ENCODE measurements around the gene SLC2A14.
"Not testable (repeated sequence)": the region's sequence is repeated elsewhere in the genome, so short reads cannot be mapped to it uniquely, and the experiment has no call there.

Gene SLC2A14

DNA sequence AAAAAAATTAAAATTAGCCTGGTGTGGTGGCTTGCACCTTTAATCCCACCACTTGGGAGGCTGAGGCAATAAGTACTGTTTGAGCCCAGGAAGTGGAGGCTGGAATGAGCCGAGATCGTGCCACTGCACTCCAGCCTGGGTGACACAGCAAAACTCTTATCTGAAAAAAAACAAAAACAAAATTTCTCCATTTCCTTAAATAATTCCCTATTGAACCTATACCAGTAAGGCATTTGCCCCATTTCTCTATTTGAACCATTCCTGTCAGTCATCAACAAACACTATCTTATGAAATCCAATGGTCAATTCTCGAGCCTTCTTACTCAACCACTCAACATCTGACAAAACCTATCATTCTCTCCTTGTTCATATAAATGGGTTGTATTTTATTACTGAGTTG, 14.7 kb downstream of the SLC2A14 start:
- DNase-seq (ENCODE audit: insufficient read length, low spot score) (no peak), FAIRE-seq (no peak)
- TF ChIP-seq, protein P1, sequence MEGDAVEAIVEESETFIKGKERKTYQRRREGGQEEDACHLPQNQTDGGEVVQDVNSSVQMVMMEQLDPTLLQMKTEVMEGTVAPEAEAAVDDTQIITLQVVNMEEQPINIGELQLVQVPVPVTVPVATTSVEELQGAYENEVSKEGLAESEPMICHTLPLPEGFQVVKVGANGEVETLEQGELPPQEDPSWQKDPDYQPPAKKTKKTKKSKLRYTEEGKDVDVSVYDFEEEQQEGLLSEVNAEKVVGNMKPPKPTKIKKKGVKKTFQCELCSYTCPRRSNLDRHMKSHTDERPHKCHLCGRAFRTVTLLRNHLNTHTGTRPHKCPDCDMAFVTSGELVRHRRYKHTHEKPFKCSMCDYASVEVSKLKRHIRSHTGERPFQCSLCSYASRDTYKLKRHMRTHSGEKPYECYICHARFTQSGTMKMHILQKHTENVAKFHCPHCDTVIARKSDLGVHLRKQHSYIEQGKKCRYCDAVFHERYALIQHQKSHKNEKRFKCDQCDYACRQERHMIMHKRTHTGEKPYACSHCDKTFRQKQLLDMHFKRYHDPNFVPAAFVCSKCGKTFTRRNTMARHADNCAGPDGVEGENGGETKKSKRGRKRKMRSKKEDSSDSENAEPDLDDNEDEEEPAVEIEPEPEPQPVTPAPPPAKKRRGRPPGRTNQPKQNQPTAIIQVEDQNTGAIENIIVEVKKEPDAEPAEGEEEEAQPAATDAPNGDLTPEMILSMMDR (IDR thresholded peaks at IDR 0.05; ENCODE audit: insufficient read depth, missing control alignments), result no peak

DNA sequence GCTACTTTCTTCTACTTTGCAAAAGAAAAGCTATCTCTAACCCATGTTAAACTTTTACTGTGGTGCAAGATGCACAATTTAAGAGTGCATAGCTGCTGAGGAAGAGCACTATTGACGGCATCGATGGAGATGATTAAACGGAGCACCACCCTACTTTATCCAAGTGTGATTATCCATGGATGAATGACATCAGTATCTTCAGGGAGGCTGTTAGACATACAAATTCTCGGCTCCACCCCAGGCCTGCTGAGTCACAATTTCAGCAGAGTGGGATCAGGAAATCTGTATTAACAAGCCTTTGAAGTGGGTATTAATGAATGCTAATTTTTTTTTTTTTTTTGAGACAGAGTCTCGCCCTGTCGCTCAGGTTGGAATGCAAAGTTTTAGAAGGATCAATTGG, 16.2 kb downstream of the SLC2A14 start:
- TF ChIP-seq, protein P1 (IDR thresholded peaks at IDR 0.05; ENCODE audit: insufficient read depth, missing control alignments), result no peak
- no peak for FAIRE-seq
- no peak for DNase-seq (ENCODE audit: insufficient read length, low spot score)

DNA sequence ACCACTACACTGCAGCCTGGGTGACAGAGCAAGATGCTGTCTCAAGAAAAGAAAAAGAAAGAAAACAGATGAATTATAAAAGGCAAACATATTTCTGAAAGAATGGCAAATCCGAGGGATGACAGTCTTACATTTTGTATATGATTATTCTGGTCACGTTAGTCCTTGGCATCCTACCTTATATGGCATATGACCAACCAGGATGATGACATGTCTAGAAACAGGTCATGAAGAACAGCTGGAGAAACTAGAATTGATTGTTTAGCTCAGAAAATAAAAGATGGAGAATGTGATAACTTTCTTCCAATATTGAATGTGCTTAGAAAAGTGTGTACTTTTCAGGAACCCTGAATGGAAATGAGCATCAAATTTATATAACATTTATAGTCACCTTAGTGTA, 19.2 kb downstream of the SLC2A14 start:
- FAIRE-seq (no peak), DNase-seq (ENCODE audit: insufficient read length, low spot score) (no peak)
- TF ChIP-seq, protein P1 (IDR thresholded peaks at IDR 0.05; ENCODE audit: insufficient read depth, missing control alignments), result no peak

DNA sequence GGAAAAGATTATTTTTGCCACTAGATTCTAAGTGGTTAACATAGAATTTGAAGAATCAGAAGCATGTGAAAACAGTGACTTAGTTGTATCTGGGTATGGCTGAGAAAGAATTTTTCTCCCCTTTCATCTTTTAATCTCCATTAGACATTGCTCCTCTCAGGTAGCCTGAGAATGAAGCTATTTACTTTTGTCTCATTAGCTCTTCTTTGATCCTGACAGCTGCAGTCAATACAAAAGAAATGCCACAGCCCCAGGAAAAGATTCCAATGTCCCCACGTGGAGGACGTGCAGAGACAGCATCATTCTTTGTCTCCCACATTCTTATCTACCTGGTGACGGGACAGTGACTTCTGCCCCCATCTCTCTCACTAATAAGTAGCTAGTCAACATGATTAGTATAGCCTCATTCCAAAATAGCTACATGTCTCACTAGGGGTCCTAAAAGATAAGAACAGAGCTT, 21.1 kb downstream of the SLC2A14 start:
- not testable (repeated sequence) for DNase-seq (ENCODE audit: insufficient read length, low spot score); FAIRE-seq

DNA sequence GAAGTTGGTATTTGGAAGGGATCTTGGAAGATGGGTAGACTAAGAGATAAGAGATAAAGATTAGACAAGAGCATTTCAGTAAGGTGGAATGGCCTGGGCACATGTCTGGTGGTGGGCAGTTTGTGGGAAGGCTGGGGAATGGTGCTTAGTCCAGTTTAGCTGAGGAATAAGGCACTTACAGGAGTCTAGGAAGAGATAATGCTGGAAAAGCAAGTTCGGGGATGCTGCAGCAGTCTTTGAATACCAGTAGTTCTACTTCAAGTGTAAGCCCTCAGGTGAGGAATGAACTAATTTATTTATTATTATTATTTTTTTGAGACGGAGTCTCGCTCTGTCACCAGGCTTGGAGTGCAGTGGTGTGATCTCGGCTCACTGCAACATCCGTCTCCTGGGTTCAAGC, 22.6 kb downstream of the SLC2A14 start:
- not testable (repeated sequence) for DNase-seq (ENCODE audit: insufficient read length, low spot score); FAIRE-seq

DNA sequence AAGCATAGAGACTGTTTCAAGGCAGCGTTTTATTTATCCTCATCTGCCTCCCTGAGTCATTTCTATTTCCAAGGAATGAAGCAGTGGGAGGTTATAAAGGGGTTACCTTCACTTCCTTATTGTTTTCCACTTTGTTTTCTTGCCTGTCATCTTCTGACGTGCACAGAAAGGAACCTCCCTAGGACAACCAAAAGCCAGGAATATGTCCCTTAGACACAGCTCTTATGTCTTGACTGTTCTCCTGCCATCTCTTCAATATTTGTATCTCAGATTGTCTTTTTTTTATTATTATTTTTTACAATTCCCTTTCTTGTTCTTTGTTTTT, 24.7 kb downstream of the SLC2A14 start:
- FAIRE-seq, result not testable (repeated sequence)

DNA sequence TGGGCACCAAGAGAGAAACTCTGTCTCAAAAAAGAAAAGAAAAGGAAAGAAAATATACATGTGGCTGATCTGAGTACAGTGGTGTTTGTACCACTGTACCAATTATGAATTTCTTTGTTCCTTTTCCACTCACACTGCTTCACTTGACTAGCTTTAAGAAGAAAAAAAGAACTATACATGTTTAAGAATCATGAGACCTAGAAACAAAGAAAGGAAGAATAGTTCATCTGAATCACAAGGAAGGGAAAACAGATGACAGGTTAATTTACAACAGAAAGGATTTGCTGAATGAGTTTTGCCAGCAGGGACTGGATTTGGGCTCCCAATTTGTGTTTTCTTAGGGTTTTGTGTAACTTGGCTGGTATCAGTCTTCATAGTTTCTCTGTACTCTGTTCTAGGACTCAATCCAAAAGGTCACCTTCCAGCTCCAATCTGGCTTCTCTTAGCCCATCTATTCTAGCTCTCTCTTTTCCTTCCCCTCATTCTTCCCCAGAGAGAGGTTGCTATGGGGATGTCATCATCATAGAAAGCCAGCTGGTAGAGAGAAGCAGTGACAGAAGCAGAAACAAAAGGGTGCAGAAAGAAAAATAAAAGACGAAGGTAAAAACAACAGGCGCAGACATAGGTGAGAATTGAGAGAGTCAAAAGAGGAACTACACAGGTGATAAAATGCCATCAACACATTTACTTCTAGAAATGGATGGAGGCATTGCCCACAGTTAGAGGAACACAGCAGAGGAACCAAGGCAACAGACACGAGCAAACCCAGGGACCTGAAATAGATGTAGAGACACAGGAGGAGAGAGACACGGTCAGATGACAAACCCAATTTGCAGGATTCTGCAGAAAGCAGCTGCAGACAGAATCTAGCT, 25.3 kb downstream of the SLC2A14 start:
- FAIRE-seq; DNase-seq (ENCODE audit: insufficient read length, low spot score): not testable (repeated sequence)

More for the DNA sequence above, 24.7 kb downstream of the SLC2A14 start:
- not testable (repeated sequence) for DNase-seq (ENCODE audit: insufficient read length, low spot score)

DNA sequence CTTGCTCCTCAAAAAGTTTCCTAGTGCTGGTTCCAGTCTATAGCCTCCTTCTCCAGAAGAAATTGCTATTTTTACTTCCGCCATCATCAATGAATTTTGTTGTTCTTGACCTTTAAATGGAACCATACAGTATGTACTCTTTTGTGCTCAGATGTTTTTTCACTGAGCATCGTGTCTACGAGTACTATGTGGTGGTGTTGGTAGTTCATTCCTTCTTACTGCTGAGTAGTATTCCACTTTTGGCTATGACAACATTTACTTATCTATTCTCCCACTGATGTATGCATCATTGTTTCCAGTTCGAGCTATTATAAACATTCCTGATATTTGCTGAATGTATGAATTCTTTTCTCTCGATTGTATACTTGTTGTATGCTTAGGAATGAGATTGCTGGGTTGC, 28.6 kb downstream of the SLC2A14 start:
- DNase-seq (ENCODE audit: insufficient read length, low spot score) (no peak), FAIRE-seq (no peak)
- TF ChIP-seq, protein P1 (IDR thresholded peaks at IDR 0.05; ENCODE audit: insufficient read depth, missing control alignments), result no peak

DNA sequence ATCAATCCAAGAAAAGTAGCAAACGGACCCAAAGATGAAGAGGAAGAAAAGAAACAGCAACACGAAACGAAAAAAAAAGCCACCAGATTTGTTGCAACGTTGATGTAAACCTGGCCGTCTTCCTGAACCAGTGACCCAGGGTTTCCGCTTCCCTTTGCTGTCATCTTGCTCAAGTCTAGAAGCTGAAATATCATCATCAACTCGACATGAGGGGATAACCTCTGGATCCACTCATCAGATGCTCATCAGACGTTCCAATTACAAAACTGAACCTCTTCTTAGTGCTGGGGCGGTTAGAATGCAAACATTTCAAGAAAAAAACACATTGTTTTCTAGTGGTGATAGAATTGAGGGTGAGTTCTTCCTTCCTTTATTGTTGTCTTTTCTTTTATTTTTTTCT, 29.1 kb downstream of the SLC2A14 start:
- not testable (repeated sequence) for DNase-seq (ENCODE audit: insufficient read length, low spot score); FAIRE-seq

DNA sequence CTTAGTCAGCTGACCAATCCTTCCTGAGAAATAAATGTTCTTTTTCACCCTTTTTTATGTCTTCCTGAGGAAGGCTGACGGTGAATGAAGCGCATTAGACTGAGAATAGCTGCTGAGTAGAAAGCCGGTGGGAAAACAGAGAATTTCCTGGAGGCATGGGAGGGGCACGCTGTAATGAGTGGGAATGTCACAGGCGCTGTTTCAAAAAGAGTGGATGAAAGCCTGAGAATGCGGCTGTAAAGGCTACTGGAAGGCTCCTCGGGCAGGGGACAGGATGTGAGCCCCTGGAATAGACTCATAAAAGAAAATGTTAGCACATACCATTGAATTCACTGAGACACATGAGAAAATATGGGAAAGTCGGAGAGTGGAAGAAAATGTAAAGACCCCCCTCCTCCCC, 29.6 kb downstream of the SLC2A14 start:
- DNase-seq (ENCODE audit: insufficient read length, low spot score); FAIRE-seq: not testable (repeated sequence)

DNA sequence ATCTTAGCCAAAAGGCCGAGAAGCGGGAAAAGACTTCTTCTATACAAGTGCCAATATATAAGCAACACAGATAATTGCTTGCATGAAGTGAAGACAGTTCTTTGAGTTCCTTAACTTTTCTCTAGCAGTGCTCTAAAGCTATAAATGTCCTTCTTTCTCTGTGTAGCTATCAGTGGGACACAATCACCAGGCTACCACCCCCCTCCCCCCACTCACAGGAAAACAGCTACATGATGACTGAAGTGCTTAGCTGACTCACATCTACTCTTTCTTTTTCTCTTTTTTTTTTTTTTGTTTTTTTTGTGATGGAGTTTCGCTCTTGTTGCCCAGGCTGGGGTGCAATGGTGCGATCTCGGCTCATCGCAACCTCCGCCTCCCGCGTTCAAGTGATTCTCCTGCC, 30.3 kb downstream of the SLC2A14 start:
- DNase-seq (ENCODE audit: insufficient read length, low spot score); FAIRE-seq: not testable (repeated sequence)

DNA sequence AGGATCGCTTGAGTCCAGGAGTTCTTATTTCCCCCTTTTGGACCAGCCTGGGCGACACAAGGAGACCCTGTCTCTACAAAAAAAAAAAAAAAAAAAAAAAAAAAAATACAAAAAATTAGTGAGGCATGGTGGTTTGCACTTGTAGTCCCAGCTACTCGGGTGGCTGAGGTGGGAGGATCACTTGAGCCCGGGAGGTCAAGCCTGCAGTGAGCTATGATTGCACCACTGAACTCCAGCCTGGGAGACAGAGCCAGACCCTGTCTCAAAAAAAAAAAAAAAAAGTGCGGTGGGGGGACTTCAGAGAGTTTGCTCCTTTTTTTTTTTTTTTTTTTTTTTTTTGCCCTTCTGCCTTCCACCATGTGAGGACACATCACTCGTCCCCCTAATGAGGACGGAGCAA, 32.9 kb downstream of the SLC2A14 start:
- not testable (repeated sequence) for FAIRE-seq; DNase-seq (ENCODE audit: insufficient read length, low spot score)

DNA sequence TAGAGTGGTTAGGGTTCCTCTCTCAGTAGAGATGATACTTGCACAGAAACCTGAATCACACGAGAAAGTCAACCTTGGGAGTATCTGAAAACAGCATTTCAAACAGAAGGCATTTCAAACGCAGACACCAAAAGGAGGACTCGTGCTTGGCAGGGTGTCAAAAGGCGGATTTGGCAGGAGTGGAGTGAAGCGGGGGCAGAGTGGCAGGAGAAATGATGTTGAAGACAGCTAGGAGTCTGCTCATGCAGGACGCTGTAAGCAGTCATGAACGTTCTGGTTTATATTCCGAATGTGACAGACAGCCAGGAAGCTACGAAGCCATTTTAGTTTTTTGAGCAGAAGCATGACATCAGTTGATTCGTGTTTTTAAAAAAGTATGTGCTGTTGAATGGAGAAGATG, 33.5 kb downstream of the SLC2A14 start:
- not testable (repeated sequence) for DNase-seq (ENCODE audit: insufficient read length, low spot score); FAIRE-seq
